ENCODE measurements around the gene LRMDA. TPM values are rescaled to one million over a fixed set of nuclear protein-coding genes. Genes with fewer than 3 reads are reported as not detected.

LRMDA gene
- total RNA-seq, 3 donors from 2014 or later, result 8.3 to 17.1 (median 11.1) TPM

- H3K27me3 ChIP-seq, result no peaks in the 10 kb centered on the region
- H3K4me1 ChIP-seq, result no peaks in the 10 kb centered on the region
- H3K9me3 ChIP-seq, result no peaks in the 10 kb centered on the region
- DNase-seq (ENCODE audit: low spot score in 2 of 2), result no peak
- H3K36me3 ChIP-seq, result no peaks in the 10 kb centered on the region
- TF ChIP-seq POLR2A (IDR thresholded peaks at IDR 0.05) (no peak), CTCF (IDR thresholded peaks at IDR 0.05) (no peak), POLR2AphosphoS5 (IDR thresholded peaks at IDR 0.05) (peak in 1 of 3 donors; percentile 72)
- intact Hi-C loops (cut with DNase I; ENCODE audit: low total_unique reads), result no loop called here
- H3K4me3 ChIP-seq, result no peak overlapping the region
- H3K27ac ChIP-seq, result peak overlapping the region; percentile 3 to 50
These were observed 966.0 kb downstream of the LRMDA start for GRCh38 chr10:76397181-76398042.

GRCh38 chr10:76398043-76398710, 966.8 kb downstream of the LRMDA start:
- H3K9me3 ChIP-seq, result no peaks in the 10 kb centered on the region
- no peaks in the 10 kb centered on the region for H3K27me3 ChIP-seq
- no peak overlapping the region for H3K4me3 ChIP-seq
- H3K4me1 ChIP-seq, result no peaks in the 10 kb centered on the region
- TF ChIP-seq CTCF (IDR thresholded peaks at IDR 0.05) (no peak), POLR2A (IDR thresholded peaks at IDR 0.05) (no peak), POLR2AphosphoS5 (IDR thresholded peaks at IDR 0.05) (no peak)
- H3K27ac ChIP-seq, result no peak overlapping the region
- intact Hi-C loops (cut with DNase I; ENCODE audit: low total_unique reads), result no loop called here
- no peak for DNase-seq (ENCODE audit: low spot score in 2 of 2)
- no peaks in the 10 kb centered on the region for H3K36me3 ChIP-seq

- no peak overlapping the region for H3K4me3 ChIP-seq
- H3K9me3 ChIP-seq, result no peaks in the 10 kb centered on the region
- intact Hi-C loops (cut with DNase I; ENCODE audit: low total_unique reads), result no loop called here
- H3K4me1 ChIP-seq, result no peaks in the 10 kb centered on the region
- H3K27me3 ChIP-seq, result no peaks in the 10 kb centered on the region
- H3K27ac ChIP-seq, result no peak overlapping the region
- TF ChIP-seq POLR2A (IDR thresholded peaks at IDR 0.05), result no peak
- no peak for TF ChIP-seq CTCF (IDR thresholded peaks at IDR 0.05)
- TF ChIP-seq POLR2AphosphoS5 (IDR thresholded peaks at IDR 0.05), result no peak
- DNase-seq (ENCODE audit: low spot score in 2 of 2), result no peak
- no peaks in the 10 kb centered on the region for H3K36me3 ChIP-seq
These were observed 967.8 kb downstream of the LRMDA start for GRCh38 chr10:76399226-76399625.

- no peaks in the 10 kb centered on the region for H3K36me3 ChIP-seq
- no peaks in the 10 kb centered on the region for H3K4me1 ChIP-seq
- no peak overlapping the region for H3K4me3 ChIP-seq
- no peak overlapping the region for H3K27ac ChIP-seq
- H3K27me3 ChIP-seq, result no peaks in the 10 kb centered on the region
- no peak for TF ChIP-seq CTCF (IDR thresholded peaks at IDR 0.05)
- no peak for TF ChIP-seq POLR2AphosphoS5 (IDR thresholded peaks at IDR 0.05)
- TF ChIP-seq POLR2A (IDR thresholded peaks at IDR 0.05), result no peak
- intact Hi-C loops (cut with DNase I; ENCODE audit: low total_unique reads), result no loop called here
- DNase-seq (ENCODE audit: low spot score in 2 of 2), result no peak
- no peaks in the 10 kb centered on the region for H3K9me3 ChIP-seq
These were observed 969.6 kb downstream of the LRMDA start for GRCh38 chr10:76401006-76401405.

- H3K27me3 ChIP-seq, result no peaks in the 10 kb centered on the region
- no peaks in the 10 kb centered on the region for H3K36me3 ChIP-seq
- no peak for DNase-seq (ENCODE audit: low spot score in 2 of 2)
- H3K4me1 ChIP-seq, result no peaks in the 10 kb centered on the region
- intact Hi-C loops (cut with DNase I; ENCODE audit: low total_unique reads), result no loop called here
- H3K4me3 ChIP-seq, result no peak overlapping the region
- no peaks in the 10 kb centered on the region for H3K9me3 ChIP-seq
- no peak overlapping the region for H3K27ac ChIP-seq
- no peak for TF ChIP-seq POLR2A (IDR thresholded peaks at IDR 0.05)
- TF ChIP-seq CTCF (IDR thresholded peaks at IDR 0.05), result no peak
- TF ChIP-seq POLR2AphosphoS5 (IDR thresholded peaks at IDR 0.05), result no peak
These were observed 972.5 kb downstream of the LRMDA start for GRCh38 chr10:76403912-76404311.
